Activated CD8-positive, alpha-beta memory T cell treated with anti-CD3 and anti-CD28 coated beads for 4 hours (primary cell): Measurements from ENCODE around the gene SORCS2.
"Not testable (repeated sequence)": the region's sequence is repeated elsewhere in the genome, so short reads cannot be mapped to it uniquely, and the experiment has no call there.

Experiments
- DNase-seq, 2 donors: peaks; one replicate each; pipeline ENCODE4 v3.0.0-alpha.2; 2020; ENCODE audit warnings: low read depth in 2 of 2

The SORCS2 gene

GRCh38 chr4:7581477-7581876 is 389.1 kb downstream of the SORCS2 start:
- no peak for DNase-seq

GRCh38 chr4:7582313-7583097 is 390.2 kb downstream of the SORCS2 start:
- DNase-seq, result no peak

DNA sequence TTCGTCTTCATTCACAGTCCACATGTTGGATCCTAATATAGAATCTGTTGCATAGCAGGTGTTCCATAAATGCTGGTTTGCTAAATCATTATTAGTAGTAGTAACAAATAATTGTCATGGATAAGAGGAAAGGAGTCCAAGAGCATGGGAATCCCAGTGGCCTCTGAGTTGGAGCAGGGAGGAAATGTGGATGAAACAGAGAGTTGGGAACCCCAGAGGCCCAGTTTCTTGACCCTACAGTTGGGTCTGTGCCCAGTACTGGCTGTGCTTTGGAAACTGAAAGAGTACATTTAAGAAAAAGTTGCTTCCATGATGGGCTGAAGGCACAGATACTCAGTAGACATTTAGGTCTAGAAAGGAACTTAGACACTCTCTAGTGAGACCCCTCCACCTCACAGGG is 391.8 kb downstream of the SORCS2 start:
- no peak for DNase-seq

- no peak for DNase-seq
These were observed 392.3 kb downstream of the SORCS2 start for GRCh38 chr4:7584606-7585159.

- no peak for DNase-seq
These were observed 393.4 kb downstream of the SORCS2 start for GRCh38 chr4:7585768-7586167.

DNA sequence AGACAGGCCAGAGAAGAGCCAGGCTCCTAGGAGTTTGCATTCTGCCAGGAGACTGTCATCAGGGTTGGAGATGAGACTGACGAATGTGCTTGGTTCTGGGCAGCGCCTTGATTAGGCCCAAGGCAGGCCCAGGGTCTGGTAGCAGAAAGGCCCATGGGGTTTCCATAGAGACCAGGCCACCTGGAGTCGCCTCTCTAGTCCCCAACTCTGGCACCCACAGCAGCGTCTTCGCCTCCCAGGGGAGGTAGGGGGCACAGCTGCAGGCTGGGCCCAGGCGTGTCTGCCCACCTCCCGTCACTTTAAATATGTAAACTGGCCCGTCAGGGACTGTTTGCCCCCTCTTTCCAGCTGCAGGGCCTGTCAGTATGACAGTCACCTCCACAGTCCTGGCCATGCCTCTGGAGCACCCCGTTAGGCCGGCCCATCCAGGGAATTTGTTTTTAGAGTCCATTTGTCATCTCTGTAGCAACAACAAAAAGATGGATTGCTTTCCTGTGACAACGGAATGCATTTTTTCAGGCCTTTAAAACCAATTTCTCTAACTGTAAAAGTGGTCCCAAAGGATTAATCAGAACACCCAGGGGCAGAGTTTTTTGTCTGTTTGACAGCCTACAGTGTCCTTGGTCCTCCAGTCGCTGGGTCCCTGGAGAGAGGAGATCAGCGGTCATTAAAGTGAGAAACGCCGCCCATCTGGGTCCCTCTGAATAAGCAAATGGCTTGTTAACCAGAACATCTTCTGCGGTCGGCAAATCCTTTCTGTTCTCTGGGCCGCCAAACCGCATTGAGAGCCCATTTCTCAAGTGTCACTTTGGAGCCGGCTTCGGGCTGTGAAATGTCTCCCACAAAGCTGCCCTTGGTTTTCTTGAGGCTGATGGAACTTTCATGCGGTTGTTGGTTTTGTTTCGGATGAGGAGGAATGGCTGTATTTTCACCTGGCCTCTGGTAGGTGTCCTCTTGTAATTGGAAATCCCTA is 395.4 kb downstream of the SORCS2 start:
- DNase-seq, result no peak

GRCh38 chr4:7590189-7590588 is 397.9 kb downstream of the SORCS2 start:
- no peak for DNase-seq

DNA sequence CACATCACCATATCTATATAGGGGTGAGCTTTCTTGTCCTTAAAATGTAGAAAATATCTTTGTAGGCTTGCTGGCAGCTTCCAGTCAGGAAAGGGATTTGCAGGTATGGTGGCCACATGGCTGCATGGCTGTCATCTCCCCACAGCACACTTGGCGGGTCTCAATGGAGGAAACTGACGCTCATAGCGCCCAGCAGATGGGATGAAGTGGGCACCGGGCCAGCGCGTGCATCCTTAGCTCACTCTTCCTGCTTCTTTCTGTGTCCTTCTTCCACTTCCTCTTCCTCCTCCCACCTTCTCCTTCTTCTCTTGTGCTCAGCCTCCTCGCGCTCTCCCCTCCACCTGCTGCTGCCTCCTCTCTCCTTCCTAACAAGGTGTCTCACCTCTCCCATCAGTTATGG is 398.6 kb downstream of the SORCS2 start:
- no peak for DNase-seq

GRCh38 chr4:7591409-7592053 is 399.2 kb downstream of the SORCS2 start:
- no peak for DNase-seq

DNA sequence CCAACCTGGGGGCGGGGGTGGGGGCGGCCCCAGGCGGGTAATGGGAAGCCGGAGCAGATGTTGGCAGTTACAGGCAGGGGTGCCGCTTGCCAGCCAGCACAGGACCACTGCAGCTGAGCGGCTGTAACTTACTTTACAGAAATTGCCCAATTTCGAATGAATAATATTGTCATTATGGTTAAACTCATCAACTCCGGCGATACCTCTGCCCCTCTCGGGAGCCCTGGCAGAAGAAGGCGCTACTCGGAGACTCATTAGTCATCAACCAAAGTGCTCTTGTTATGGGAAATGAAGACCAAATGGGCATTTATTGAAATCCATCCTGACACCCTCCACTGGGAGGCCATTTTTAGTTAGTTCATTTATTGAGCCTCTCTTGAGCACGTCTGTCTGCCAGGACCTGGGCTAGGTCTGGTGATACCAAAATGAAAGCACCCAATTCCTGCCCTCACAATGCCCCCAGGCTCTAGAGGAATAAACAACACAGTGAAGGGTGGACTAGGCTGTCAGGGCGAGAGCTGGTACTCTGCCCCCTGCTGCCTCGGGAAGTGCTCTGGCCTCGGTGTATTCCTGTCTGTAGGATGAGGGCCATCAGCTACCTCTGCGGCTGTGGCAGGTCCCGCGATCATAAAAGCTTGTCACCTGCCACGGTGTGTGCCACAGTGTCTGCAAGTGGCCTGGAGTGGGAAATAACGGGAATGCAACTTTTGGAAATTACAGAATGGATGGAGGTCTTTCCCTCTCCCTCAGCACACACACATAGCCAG is 401.5 kb downstream of the SORCS2 start:
- no peak for DNase-seq

- DNase-seq, result no peak
These were observed 403.7 kb downstream of the SORCS2 start for GRCh38 chr4:7595934-7596461.

DNA sequence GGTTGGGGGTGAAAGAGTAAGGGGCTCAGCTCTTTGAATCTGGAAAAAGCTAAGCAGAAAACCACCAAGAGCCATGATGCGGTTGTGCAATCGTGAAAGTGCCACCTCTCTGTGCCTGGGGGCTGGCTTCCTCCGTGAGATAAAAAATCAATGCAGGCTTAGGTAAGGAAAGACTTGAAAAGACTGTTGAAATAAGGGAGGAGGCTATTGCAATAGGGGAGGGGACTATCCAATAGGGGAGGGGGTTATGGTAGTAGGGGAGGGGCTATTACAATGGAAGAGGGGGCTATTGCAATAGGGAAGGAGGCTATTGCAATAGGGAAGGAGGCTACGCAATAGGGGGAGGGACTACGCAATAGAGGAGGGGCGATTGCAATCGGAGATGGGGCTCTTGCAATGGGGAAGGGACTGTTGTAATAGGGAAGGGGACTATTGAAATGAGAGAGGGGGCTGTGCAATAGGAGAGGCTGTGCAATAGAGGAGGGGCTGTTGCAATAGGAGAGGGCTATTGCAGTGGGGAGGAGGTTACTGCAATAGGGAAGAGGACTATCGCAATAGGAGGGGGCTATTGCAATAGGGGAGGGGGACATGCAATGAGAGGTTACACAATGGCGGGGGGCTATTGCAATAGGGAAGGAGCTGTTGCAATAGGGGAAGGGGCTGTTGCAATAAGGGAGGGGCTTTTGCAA is 404.7 kb downstream of the SORCS2 start:
- no peak for DNase-seq

- DNase-seq, result no peak
These were observed 406.8 kb downstream of the SORCS2 start for GRCh38 chr4:7598939-7599790.

DNA sequence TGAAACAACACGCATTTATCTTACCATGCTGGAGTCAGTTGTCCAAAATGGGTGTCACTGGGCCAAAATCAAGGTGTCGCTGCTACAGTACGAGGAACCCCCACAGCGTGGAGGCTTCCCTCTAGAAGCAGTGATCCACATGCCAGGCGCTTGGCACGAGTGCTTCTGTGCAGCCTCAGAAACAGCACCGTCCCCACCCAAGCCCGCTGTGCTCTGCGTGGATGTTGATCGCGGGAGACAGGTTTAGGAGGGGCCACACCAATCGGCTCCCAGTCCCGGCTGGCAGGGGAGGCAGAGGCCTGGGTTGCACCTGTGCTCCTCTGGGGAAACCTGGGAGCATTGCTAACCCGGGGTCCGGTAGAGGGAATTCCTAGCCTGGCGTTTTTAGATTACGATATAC is 407.9 kb downstream of the SORCS2 start:
- no peak for DNase-seq

DNA sequence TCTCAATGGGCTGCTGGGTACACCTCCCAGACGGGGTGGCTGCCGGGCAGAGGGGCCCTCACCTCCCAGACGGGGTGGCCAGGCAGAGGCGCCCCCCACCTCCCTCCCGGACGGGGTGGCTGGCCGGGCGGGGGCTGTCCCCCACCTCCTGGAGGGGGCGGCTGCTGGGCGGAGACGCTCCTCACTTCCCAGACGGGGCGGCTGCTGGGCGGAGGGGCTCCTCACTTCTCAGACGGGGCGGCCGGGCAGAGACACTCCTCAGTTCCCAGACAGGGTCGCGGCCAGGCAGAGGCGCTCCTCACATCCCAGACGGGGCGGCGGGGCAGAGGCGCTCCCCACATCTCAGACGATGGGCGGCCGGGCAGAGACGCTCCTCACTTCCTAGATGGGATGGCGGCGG is 409.8 kb downstream of the SORCS2 start:
- not testable (repeated sequence) for DNase-seq

DNA sequence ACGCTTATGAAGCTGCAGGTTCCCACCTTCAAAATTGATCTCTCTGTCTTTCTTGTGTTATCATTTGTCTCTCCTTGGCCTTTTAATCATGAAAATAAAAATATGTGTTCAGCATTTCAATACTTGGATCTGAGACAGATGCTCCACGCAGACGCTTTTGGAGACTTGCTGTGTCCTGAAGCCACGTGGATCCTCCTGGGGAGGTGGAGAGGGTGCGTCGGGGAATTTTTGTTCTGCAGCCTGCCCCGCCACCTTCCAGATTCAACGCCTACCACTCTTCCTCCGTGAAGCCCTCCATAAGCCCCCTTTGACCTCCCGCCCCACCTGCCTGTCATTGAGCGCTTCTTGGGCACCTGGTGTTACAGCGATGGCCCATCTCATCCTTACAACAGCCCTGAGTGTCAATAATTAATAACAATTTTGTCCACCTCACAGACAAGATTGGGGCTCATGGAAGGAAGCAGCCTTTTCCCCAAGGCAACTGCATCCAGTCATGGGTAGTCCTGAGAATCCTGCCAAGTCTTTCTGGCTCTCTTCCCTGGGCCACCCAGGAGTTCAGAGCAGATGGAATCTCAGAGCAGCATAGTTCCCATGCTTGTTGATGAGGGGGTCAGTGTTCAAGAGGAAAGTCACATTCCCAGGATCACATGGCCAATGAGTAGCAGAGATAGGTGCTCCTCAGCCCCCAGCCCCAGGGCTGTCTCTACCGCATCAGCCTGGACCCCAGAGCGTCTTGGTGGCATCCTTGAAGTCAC is 415.0 kb downstream of the SORCS2 start:
- no peak for DNase-seq

GRCh38 chr4:7608046-7608445 is 415.7 kb downstream of the SORCS2 start:
- no peak for DNase-seq

GRCh38 chr4:7609316-7609715 is 417.0 kb downstream of the SORCS2 start:
- DNase-seq, result no peak
